DMS153 (cell line): ENCODE data around the gene ST7L.
"Not testable (repeated sequence)": the region's sequence is repeated elsewhere in the genome, so short reads cannot be mapped to it uniquely, and the experiment has no call there.

Experiments used
- DNase-seq: peaks from one replicate; lab custom pipeline; 2025; lab: John Stamatoyannopoulos, UW

ST7L gene

DNA sequence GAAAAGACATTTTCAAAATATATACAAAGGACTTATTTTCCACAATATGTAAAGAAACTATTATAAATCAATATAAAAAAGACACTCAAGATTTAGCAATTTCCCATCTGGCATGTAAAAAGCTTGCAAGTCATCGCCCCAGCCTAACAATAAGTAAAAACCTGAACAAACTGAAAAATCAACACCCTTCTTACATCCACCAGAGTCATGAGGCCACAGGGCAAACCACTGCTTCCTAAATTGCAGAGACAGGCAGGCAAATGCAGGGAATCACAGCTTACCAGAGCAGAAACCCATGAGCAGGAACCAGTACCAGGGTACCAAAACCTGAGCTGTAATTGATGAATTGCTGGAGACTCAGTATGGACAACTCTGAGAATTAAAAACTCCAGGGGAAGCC lies 126.9 kb downstream of the ST7L start:
- DNase-seq, result no peak

DNA sequence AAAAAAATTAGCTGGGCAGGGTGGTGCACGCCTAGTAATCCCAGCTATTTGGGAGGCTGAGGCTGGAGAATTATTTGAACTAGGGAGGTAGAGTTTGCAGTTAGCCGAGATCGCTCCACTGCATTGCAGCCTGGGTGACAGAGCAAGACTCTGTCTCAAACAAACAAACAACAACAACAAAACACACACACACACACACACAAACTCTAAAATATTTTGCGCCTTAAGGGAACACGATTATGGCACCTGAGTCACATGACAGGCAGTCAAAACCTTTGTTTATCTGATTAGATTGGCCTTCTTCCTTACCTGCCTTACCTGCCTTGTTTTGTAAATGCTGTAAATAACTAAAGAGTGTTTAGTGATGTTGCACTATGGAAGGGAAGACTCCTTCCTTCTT lies 130.8 kb downstream of the ST7L start:
- no peak for DNase-seq

GRCh38 chr1:112487686-112488085 lies 131.3 kb downstream of the ST7L start:
- not testable (repeated sequence) for DNase-seq

DNA sequence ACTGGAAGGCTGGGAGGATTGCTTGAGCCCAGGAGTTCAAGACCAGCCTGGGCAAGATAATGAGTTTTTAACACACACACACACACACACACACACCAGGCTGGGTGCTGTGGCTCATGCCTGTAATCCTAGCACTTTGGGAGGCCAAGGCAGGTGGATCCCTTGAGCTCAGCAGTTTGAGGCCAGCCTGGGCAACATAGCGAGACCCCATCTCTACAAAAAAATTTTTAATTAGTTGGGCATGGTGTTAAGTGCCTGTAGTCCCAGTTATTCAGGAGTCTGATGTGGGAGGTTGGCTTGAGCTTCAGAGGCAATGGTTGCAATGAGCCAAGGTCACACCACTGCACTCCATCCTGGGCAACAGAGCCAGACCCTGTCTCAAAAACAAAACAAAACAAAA lies 132.9 kb downstream of the ST7L start:
- not testable (repeated sequence) for DNase-seq

DNA sequence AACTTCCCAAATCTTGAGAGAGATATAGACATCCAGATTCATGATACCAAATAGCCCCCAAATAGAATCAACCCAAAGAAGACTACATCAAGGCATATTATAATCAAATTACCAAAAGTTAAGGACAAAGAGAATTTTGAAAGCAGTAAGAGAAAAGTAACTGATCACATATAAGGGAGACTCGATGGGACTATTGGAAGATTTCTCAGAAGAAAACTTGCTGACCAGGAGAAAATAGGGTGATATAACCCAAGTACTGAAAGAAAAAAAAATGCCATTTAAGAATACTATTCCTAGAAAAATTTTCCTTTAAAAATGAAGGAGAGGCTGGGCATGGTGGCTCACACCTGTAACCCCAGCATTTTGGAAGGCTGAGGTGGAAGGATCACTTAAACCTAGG lies 140.6 kb downstream of the ST7L start:
- DNase-seq, result no peak

- no peak for DNase-seq
Measured at GRCh38 chr1:112477550-112477949, 141.4 kb downstream of the ST7L start.
